GM20431 (cell line): ENCODE results near the gene HOXA7.

Source experiments
- in situ Hi-C: fragments of 300-500 bp; cut with MseI, MboI; formaldehyde crosslinking; loops from one replicate; pipeline ENCODE4 v1.15.0; 2020; ENCODE audit warnings: low sequenced_read_pairs; ENCODE audit not compliant: unreplicated experiment

The HOXA7 gene

DNA sequence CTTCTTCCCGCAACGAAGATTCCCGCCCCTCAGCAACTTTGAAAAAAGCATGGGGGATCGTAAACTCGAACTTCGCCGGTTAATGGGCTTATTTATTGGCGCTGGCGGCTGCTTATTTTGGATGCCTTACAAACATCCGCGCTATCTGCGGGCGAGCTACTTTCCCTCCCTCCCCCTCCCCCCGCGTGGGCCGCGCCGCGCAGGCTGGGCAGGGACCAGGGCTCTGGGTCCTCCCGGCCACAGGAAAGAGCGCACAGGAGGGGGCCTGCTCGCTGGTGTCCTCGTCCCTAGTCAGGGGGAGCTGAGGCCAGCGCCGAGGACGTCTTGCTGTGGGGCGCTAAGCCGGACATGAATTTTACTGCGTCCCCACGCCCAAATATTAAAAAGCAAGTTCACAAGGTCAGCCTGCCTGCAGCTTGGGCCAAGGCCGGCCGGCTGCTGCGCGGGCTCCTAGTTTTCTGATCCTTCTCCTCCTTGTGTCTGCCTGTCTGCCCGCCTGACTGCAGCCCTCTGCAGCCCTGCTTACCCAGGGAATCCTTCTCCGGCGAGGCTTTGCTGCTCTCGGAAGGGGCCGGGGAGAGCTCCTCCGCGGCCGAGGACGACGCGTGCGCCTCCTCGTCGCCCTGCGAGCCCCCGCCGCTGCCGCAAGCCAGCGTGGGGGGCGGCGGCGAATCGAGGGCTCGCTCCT, 16.5 kb upstream of the HOXA7 start:
- in situ Hi-C loops = loop anchor here (25.0 kb wide), 2 partner anchors 786 to 1311 kb away; no protein-coding TSS in a partner anchor

DNA sequence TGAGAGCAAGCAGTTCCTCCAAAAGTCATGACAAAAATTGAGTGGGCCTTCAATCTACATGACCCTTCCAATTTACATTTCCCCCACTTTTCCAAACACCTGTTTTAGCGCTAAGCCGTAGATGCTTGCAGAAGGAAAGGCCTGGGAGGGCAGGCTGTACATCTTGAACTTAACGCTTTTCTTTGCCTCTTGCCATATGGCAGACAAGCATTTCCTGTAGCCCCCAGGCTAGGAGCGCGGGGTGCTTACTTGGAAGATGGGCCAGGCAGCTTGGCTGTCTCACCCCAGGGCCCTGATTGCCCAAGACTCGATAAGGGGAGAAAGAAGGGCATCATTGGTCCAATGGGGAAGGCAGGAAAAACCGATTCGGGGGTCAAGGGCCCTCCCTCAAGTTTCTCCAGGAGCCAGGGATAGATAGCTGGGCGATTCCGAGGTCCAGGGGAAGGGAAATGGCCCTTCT, 15.9 kb upstream of the HOXA7 start:
- in situ Hi-C loops = loop anchor here (25.0 kb wide), 2 partner anchors 785 to 1310 kb away; no protein-coding TSS in a partner anchor

DNA sequence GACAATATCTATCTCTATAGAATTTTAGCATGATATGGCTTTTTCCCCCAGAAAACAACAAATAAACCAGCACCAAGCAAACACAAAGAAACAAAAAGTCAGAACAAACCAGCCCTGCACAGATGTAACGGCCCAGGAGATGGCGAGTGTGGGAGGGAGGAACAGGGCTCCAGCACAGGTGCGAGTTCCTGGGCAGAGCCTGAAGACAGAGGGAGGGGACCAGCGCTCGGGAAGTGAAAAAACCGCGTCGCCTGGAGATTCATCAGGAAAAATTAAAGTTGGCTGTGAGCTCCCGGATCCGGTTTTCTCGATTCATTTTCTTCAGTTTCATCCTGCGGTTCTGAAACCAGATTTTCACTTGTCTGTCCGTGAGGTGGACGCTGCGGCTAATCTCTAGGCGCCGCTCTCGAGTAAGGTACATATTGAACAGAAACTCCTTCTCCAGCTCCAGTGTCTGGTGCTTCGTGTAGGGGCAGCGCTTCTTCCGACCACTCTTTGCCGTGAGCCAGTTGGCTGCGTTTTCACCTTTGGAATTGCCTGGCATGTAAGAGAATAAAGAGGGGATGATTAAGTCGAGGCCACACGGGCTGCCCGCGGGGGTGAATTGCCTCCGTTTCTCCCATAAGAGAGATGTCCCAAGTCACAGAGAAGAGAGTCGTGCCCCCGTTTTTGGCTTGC, 15.3 kb upstream of the HOXA7 start:
- in situ Hi-C loops = loop anchor here (25.0 kb wide), 2 partner anchors 784 to 1309 kb away; no protein-coding TSS in a partner anchor

DNA sequence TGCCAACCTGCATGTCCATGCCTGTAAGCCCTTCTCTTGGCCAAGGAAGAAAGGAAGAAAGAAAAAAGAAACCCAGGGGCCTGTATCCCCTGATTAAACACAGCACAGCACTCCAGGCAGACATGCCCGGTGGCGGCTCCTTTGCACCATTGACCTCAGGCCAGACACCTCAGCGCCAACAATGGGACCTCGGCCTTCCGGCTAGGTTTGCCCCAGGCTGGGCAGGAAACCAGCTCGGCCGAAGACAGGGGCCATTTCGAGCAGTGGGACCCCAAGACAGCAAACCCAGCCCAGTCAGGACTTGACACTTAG, 14.8 kb upstream of the HOXA7 start:
- in situ Hi-C loops = loop anchor here (25.0 kb wide), 2 partner anchors 784 to 1309 kb away; no protein-coding TSS in a partner anchor

DNA sequence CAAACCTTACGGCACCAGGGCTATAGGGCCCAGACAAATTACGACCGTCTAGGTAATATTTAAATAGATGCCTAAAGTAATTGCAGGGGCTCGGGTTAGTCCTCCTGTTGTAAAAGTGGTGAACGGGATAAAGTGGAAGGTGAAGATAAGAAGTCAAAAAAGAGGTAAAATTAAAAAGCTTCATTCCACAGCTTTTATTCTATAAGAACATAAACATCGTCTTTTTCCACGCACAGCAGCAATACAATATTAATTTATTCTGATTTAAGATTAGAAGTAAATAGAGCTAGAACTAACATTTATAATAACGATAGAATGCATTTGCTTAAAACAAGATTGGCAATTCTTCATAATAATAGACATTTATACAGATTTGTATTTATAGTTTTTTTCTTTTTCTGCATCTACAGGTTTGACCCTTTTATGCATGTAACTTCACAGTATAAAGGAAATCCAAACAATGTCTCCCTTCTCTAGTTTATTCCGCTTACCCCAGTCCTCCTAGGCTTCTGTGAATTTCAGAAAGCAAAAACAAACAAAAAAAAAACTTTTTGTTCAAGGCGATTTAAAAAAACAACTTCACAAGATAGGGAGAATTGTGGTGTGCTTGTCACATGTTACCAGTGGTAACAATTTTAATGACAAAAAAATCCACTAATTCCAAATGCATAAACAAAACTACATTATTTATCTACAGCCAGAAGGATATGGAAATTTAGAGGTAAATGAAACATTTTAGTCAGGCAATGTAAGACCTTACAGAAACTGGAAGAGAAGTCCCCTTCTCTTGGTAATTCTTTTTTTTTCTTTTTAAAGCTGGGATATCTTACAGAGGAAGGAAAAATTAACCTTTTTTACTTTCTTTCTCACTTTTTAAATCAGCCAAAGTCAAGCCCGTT, 14.2 kb upstream of the HOXA7 start:
- in situ Hi-C loops = loop anchor here (25.0 kb wide), 2 partner anchors 783 to 1308 kb away; no protein-coding TSS in a partner anchor

DNA sequence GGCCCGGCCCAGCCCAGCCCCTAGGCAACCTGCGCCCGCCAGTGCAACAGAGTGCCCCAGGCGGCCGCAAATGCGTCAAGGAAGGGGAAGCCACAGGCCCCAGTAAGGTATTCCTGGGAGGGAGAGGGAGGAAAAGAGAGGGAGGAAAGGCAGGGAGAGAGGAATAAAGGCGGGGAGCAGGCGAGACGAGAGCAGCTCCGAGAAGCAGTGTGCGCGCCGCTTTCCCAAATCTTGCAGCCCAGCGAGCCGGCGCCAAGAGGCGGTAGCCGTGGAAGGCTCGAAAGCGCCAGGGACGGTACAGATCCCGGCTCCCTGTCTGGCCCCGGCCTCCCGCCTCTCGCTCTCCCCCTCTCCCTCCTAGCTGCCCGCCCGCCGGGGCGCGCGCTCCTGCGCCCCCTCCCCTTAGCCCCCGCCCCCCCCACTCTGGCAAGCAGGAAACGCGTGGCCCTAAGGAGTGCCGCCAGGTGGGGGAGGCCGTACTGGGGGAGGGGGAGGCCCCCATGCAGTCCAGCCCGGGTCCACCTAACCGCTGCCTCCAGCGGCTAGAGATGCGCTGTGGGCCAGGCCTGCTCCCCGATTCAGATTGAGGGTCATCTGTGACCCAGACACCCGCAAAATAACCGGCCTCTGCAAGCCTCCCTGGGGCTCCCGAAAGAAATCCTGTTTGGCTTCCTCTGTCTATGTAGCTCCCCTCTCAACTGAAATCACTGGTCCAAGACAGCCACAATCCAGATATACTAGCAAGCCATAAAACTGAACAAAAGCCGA, 13.4 kb upstream of the HOXA7 start:
- in situ Hi-C loops = loop anchor here (25.0 kb wide), 2 partner anchors 783 to 1308 kb away; no protein-coding TSS in a partner anchor

DNA sequence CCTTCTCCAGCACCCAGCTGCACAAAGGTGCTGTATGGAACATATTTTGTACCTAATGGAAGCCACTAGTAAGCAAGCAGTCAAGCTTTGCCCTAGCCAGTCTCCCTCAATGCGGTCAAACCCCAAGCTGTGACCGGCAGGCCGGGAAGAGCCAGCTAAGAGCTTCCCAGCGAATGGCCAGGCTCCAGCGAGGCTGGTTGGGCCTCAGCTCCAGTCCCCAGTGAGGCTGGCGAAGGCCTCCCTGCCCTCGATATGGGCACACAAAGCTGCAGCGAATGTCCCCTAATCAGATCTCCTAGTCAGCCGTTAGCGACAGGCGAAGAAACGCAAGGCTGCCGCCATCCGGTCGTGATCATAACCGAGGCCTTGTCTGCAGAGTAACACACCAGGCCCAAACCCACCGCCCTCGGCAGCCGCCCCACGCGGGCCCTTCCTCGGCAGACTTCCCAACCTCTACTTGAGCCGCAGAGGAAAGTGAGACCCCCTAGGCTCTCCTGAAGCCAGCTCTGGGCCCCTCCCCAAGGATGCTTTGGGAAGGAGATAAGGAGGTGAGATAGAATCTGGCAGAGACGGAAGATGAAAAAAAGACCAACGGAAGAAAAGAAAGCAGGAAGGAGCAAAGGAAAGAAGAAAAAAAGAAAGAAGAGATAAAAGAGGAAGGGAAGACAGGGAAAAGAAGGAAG, 11.9 kb upstream of the HOXA7 start:
- in situ Hi-C loops = loop anchor here (25.0 kb wide), 2 partner anchors 781 to 1306 kb away; no protein-coding TSS in a partner anchor

DNA sequence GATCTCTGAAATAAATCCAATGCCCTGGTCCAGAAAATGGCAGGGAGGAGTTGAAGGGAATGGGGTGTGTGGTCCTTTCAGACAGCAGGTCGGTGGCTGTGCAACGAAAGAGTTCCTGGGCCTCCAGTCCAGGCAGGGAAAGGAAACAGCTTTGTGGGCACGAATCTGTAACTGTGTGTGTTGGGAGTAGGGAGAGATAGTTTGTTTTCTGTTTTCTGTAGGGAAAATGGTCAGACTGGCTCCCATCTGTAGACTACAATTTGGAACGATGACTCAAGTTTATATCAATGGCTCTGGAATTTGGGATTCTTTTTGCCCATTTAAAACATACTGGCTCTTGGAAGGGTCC, 11.4 kb upstream of the HOXA7 start:
- in situ Hi-C loops = loop anchor here (25.0 kb wide), 2 partner anchors 781 to 1306 kb away; no protein-coding TSS in a partner anchor

DNA sequence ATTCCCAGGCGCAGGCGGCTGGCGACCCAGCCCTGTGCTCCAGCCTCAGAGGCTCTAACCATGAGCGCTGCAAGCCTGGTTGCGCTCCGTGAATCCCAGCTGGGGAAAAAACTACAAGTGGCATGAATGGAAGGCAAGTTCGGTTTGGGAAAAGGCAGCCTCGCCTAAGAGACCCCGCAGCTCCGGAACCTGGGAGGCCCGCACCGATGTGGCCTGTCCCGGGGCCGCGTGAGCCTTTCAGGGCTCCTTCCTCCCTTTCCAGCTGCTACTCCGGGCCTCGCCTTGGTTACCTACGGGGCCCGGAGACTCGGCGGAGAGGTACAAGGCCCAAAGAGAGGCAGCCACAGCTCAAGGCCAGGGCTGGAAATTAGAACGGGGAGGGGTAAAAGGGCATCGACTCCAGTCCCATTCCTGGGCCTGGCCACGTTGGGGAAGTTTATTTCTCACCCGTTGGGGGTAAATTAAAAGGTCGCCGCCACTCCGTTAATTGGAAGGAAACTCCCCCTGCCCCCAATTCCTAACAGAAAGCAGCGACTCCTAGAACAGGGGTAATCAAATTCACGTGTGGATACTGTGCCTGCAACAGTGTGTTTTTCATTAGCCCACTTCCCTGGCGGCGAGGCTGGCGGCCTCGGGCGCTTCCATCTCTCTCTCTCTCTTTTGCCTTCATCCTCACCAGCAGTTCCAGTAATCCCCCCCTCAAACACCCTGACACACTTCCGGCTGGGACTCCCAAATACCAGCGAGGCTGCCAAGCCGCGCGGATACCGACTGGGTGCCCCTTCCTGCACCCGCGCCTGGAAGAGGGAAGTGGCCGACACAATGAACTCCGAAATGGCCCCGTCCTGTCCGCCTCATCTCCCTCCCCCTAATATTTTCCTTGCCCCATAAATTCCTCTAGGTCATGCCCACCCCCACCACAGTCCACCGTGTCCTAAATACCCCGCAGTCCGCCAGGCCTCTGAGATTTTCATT, 10.3 kb upstream of the HOXA7 start:
- in situ Hi-C loops = loop anchor here (25.0 kb wide), 2 partner anchors 780 to 1305 kb away; no protein-coding TSS in a partner anchor

DNA sequence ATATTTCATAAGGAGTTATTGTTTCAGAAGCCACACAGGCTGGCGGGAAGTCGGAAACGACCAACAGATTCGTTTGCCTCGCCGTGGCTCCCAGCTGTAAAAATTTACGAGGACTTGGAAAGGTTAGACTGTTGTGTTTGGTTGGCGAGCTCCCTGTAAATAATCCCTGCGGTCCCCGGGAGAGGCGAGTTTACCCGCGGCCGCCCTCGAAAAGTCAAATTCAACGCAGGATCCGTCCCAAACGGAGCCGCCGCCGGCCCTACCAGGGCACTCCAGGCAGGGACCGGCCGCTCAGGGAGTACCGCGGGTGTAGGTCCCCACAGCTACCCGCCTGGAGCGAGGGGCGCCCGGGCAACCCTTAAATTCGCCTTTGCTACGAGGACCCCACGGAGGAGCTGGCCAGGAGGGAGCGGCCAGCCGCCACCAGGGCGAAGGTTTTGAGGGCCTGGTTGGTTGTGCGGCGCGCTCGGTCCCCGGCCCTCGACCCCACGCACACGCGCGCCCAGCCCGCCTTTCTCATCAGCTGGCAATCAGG, 9.6 kb upstream of the HOXA7 start:
- in situ Hi-C loops = loop anchor here (25.0 kb wide), 2 partner anchors 779 to 1304 kb away; no protein-coding TSS in a partner anchor

DNA sequence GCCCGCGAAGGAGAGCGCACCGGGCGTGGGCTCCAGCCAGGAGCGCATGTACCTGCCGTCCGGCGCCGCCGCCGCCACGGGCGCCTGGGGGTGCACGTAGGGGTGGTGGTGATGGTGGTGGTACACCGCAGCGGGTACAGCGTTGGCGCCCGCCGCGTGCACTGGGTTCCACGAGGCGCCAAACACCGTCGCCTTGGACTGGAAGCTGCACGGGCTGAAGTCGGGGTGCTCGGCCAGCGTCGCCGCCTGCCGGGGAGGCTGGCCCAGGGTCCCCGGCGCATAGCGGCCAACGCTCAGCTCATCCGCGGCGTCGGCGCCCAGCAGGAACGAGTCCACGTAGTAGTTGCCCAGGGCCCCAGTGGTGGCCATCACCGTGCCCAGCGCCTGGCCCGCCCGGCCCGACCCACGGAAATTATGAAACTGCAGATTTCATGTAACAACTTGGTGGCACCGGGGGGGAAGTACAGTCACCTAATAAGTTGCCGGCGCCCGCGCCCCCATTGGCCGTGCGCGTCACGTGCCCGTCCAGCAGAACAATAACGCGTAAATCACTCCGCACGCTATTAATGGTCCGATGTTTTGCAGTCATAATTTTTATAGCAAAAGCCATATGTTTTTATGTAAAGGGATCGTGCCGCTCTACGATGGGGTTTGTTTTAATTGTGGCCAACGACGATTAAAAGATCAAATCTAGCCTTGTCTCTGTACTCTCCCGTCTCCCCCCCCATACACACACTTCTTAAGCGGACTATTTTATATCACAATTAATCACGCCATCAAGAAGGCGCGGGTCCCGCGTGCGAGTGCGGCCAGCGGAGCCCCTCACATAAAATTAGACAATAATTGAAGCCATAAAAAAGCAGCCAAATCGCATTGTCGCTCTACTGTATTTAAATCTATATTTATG, 8.9 kb upstream of the HOXA7 start, which contains the start of gene HOXA9:
Gene HOXA9, minus strand, starts transcription at position 449 of the 907 bp plus-strand sequence. Its CDS starts 80 bp downstream, at position 369.
- in situ Hi-C loops = loop anchor here (25.0 kb wide), 2 partner anchors 778 to 1303 kb away; no protein-coding TSS in a partner anchor

DNA sequence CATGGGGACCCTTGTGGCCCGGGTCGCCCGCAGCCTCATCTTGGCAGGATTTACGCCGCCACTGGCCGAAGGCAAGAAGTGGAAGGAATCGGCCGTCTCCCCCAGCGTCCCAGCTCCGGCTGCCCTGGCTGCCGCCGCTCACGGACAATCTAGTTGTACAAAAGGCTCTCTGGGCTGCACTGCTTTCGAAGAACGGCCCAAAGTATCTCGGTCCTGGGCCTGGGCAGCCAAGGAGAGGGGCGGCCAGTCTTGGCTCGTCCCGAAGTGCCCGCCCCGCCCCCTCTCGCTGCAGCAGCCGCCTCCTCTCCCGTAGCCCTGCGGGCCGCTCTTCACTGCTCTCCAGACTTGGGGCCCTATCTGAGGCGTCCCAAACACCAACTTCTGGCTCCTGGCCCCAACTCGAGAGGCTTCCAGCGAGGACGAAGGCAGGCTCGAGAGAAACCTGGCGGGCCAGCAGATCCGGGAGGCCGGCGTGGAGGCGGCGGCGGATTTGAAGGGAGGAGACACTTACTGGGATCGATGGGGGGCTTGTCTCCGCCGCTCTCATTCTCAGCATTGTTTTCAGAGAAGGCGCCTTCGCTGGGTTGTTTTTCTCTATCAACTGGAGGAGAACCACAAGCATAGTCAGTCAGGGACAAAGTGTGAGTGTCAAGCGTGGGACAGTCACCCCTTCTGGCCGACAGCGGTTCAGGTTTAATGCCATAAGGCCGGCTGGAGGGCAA, 8.1 kb upstream of the HOXA7 start:
- in situ Hi-C loops = loop anchor here (25.0 kb wide), 2 partner anchors 777 to 1302 kb away; no protein-coding TSS in a partner anchor

DNA sequence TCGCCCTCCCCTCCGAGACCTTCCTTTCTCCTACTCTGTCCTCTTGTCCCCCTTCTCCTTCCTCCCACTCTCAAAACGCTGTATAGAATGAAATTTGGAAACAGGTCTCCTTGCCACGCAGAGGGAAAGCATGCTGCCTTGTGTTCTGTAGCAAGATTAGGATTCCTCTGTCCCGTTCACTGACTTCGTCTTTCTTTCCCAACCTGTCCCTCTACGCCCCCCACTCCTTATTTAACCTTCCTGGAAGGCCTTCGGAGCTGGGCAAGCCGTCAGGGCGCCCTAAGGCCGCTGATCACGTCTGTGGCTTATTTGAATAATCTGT, 7.5 kb upstream of the HOXA7 start:
- in situ Hi-C loops = loop anchor here (25.0 kb wide), 2 partner anchors 777 to 1302 kb away; no protein-coding TSS in a partner anchor

DNA sequence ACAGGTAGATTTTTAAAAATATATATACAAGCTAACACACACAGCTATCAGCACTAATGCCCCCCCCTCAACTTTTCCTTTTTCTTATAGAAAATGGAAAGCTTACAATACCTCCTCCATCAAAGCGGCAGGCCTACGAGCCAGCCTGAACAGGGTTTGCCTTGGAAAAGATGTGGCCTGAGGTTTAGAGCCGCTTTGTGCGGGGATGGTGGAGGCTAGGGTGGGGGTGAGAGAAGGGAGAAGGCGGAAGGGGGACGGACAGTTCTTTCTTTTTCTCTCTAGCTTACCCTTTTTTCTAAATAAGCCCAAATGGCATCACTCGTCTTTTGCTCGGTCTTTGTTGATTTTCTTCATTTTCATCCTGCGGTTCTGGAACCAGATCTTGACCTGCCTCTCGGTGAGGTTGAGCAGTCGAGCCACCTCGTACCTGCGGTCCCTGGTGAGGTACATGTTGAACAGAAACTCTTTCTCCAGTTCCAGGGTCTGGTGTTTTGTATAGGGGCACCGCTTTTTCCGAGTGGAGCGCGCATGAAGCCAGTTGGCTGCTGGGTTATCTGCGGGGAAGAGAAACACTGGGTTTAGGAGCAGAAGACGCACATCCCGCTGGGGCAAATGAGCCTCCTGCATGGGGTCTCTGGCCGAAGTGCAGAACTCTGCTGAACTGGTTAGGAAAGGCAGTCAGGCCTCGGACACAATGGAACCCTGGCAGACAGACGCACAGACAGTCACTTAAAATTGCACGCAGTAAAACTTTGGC, 7.0 kb upstream of the HOXA7 start:
- in situ Hi-C loops = loop anchor here (25.0 kb wide), 2 partner anchors 776 to 1301 kb away; no protein-coding TSS in a partner anchor
